HT1080 (cell line): Measurements from ENCODE around the gene ATP1A3. TPM values are rescaled to one million over a fixed set of nuclear protein-coding genes. Genes with fewer than 3 reads are reported as not detected.

Source experiments
- DNase-seq: peaks from one replicate; pipeline ENCODE4 v3.0.0-alpha.2; 2015; ENCODE audit warnings: low read depth
- total RNA-seq: library from RNA; depleted of rRNA; stranded (reverse); fragments of >200 nt; shearing (Covaris generic); gene quantifications from 2 replicates; pipeline ENCODE4 v1.2.3, GENCODE V29; 2014

Gene ATP1A3
- total RNA-seq, 1 experiment from 2014 or later = 0.03 TPM

DNA sequence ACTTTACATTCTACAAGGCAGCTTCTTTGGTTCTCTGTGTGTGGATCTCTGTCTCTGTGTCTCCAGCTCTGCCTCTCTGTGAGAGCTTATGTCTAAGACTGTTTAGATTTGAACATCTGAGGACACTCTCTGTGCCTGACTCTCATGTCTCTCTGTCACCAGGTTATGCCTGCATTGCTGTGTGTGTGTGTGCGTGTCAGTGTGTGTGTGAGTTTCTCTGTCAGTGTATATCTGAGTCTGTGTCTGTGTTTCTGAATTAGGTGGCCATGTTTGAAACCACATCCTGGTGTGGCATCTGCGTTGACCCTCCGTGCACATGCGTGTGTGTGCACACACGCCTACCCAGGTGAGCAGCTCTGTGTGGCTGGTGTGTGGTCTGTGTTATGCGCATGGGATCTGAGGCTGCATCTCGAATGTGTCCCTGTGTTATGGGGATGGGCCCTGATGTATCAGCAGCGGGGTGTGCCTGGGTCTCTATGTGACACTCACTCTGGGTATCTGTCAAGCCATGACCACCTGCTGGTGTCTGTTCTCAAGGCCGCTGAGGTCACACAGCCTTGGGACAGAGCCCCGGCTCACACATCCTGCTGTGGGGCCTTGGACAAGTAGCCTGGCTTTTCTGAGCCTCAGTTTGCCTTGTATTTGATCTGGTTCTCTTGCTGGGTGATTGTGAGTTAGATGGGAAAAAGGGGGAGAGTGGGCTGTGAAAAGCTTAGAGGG, 6.7 kb downstream of the ATP1A3 start:
- no peak for DNase-seq

GRCh38 chr19:41984961-41985360, 9.1 kb downstream of the ATP1A3 start:
- no peak for DNase-seq

DNA sequence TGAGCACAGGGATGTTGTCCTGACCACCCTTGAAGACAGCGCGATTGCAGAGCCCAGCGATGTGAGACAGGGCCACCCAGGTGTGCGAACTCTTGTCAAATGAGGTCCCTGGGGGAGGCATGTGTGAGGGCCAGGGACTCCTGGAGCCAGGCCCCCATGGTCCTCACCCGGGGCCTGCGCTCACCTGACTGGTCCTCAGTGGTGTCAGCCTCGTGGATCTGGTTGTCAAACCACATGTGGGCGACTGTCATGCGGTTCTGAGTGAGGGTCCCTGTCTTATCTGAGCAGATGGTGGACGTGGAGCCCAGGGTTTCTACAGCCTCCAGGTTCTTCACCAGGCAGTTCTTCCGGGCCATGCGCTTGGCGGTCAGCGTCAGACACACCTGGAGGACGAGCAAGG, 12.3 kb downstream of the ATP1A3 start:
- DNase-seq = no peak

- DNase-seq = no peak
Observed at GRCh38 chr19:41978470-41978869, 15.6 kb downstream of the ATP1A3 start.

DNA sequence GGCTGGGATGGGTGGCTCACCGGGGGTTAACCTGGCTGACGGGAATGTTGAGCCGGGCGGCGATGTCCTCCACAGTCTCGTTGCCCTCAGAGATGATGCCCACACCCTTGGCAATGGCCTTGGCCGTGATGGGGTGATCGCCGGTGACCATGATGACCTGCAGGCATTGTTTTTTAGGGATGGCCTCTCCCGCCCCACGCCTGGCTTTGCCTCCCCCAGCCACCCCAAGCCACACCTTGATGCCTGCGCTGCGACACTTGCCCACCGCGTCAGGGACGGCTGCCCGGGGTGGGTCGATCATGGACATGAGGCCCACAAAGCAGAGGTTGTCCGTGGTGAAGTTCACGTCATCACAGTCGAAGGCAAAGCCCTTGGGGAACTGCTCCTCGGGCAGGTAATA, 16.1 kb downstream of the ATP1A3 start:
- DNase-seq = no peak

DNA sequence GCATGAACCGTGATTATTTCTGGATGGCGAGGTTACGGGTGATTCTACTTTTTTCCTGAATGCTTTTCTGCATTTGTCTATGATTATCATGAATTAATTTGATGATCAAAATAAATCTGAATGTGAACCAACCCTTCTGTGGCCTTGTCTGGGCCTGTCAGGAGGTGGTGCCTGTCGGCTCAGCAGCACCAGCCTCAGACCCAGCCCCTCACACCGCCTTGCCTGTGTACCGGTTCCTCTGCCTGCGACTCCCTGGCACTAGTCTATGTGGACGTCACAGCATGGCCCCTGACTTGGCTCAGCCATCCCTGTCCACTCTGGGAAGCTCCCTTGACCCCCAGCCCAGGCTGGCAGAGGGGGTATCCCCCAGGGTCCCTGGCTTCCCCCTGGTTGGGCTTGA, 19.4 kb downstream of the ATP1A3 start:
- no peak for DNase-seq

DNA sequence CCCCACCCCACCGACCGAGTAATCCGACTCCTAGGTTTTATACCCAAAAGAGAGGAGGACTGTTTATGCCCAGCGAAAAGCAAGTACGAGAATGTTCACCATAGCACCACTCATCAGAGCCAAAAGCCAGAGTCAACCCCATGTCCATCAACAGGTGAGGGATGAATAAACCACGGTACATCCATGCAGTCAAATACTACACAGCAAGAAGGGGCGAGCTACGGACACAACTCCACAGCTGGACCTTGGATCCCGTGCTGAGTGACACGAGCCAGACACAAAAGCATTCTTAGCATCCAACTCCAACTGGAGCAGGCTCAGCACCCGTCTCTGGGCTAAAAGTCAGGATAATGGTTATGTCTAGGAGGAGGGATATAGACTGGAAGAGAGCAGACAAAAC, 22.7 kb downstream of the ATP1A3 start:
- no peak for DNase-seq

DNA sequence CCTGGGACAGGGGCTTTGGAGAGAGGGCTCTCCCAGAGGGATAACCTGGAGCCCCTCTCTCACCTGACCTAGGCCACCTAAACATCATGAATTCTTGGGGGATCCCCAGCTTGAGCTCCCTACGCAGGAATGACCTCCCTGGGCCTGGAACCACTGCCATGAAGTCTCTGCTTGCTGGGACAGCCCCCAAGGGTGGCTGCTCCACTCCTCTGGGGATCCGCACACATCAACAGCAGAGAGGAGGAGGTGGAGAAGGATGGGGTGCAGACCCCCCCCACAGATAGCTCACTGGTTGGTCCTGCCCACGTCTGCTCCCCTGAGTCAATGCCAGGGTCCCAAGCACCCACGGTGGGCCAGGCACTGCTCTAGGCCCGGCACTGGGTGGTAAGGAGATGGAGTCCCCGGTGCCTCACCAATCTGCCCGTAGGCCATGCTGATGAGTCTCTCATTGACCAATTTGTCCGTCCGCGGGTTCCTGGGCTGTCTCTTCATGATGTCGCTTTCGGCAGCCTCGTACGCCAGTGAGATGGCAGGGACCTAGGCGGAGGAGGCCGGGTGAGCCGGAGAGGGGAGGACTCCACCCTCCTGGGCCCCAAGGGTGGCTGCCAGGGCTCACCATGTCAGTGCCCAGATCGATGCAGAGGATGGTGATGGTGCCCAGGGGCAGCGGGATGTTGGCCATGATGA, 24.1 kb downstream of the ATP1A3 start:
- DNase-seq = no peak

DNA sequence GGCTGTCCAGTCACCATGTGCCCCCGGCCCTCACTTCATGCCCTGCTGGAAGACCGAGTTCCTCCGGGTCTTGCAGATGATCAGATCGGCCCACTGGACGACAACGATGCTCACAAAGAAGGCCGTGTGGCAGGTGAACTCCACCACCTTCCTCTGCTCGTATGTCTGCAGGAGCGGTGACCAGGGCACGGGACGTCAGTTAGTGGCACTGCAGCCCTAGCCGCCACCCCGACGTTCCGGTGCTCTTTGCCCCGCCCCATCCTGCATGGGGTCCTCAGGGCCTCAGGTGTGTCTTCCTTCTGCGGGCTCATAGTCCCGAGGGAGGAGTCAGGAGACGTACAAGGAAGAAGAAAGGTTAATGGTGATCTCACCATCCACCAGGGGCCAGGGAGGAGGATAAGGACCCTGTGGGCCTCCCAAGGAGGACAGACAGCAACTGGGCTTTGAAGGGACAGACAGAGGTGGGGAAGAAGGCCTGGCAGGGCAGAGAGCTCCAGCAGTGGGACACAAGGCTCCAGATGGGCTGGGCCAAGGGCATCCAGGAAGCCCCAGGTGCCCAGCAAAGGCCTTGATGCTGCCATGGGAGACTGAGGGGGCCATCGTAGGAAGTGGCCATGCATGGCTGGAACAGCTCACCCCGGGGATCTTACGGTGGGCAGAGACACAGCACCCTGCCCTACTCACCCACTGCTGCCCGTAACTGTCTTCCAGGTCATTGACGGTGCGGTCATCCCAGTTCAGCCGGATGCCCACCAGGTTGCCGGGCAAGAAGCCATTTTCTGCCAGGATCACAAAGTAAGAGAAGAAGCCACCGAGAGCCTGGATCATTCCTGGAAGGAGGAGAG, 25.1 kb downstream of the ATP1A3 start:
- DNase-seq = no peak

DNA sequence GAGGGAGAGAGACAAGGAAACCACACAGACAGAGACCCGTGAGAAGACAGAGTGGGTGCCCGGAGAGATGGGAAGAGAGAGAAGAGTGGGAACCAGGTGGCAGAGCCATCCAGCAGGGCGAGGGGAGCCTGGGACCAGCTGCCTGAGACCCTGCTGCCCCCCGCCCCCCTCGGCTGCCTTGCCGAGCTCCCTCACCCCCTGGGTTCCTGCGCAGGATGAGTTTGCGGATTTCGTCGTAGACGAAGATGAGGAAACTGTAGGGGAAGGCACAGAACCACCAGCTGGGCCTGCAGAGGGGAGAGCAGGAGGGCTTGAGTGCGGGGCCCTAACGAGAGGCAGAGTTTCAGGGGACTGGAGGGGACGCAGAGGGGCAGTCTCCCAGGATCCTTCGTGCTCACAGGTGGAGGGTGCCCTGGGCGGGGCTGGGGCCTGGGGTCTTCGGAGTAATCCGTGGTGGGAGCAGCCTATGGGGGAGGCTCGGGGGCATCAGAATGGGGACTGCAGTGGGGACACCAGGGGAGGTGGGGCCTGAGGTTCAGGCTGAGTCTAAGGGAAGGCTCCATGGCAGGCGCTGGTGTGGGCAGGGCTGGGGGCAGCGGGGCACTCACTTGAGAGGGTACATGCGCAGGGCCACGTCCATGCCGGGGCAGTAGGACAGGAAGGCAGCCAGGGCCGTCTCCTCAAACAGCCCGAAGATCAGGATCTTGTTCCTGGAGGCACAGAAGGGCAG, 26.8 kb downstream of the ATP1A3 start:
- DNase-seq = no peak

- no peak for DNase-seq
Observed at GRCh38 chr19:41965106-41965505, 28.9 kb downstream of the ATP1A3 start.

- no peak for DNase-seq
Observed at GRCh38 chr19:41960973-41961372, 33.1 kb downstream of the ATP1A3 start.

- peak; percentile 91 for DNase-seq
Observed at GRCh38 chr19:41959056-41960053, 34.7 kb downstream of the ATP1A3 start, which contains the start of gene RABAC1. RABAC1 (minus strand) TSS chr19:41959321; CDS start chr19:41959292, 29 bp downstream.

DNA sequence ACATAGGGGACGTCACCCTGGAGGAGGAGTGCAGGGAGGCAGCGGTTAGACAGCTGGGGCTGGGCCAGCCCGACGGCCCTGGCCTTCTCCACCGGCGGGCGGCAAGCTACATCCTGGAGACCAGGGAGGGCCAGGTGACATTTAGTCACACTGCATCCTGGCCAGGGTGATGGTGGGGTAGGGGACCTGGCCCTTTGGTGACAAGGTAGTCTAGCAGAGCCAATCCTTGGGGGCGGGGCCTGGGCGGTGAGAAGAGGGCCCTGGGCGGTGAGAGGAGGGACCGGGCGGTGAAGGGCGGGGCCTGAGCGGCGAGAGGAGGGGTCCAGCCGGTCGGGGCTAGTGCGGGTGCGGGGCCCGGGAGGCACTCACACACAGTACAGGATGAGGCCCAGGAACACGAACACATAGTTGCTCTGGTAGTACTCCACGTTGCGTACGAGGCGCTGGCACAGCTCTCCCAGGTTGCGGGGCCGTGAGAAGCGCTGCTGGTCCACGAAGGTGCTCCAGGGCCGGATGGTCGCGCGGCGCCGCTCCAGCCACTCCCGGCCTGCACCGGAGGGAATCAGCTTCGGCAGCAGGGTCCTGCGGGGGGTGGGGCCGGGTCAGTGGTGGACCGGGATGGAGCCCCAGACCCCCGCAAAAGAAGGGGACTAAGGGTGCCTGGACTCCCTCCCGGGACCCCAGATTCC, 35.5 kb downstream of the ATP1A3 start:
- peak; percentile 65 for DNase-seq

- peak; percentile 89 for DNase-seq
Observed at GRCh38 chr19:41957838-41958366, 36.1 kb downstream of the ATP1A3 start.

GRCh38 chr19:41957161-41957837, 36.7 kb downstream of the ATP1A3 start:
- no peak for DNase-seq

DNA sequence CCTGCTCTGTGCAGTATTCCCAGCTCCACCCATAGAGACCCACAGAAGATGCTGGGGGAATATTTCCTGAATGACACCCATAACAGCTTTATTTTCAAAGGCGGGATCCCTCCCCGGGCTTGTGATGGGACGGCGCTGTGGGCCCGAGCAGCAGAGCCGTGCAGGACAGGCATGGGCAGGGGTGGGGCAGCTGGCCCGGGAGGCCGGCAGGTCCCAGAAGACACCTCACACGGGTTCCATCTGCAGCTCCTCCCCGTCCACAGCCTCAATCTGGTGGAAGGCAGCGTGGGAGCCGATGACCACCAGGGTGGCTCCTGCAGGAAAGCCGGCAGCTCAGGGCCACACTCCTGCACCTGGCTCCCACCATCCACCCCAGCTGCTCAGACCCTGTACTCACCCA, 37.4 kb downstream of the ATP1A3 start:
- DNase-seq = no peak

DNA sequence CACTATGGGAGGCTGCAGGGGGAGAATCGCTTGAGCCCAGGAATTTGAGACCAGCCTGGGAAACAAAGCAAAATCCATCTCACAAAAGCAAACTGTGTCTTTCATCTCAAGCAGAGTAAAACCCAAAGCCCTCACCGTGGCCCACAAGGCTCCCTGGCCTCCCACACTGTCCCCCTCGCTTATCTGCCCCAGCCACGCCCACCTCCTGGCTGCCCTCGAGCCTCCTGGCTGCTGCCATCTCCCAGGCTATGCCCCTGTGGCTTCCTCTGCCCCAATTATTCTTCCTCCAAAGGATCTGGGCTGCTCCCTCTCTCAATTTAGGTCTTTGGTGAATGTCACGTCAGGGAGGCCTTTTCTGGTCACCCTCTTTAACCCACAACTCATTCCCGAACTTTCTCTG, 38.5 kb downstream of the ATP1A3 start:
- DNase-seq = no peak
